HepG2 (cell line): ENCODE results near the gene USF2. TPM values are rescaled to one million over a fixed set of nuclear protein-coding genes. Genes with fewer than 3 reads are reported as not detected.

Experiments
- KDM5B ChIP-seq: sonication (generic); formaldehyde crosslinking; IDR thresholded peaks from 2 replicates; pipeline ENCODE4 v1.4.0; 2020; ENCODE audit warnings: missing genetic modification reagents, mild to moderate bottlenecking, borderline replicate concordance
- NR2C2 ChIP-seq: sonication (generic); formaldehyde crosslinking; IDR thresholded peaks from 2 replicates; pipeline ENCODE4 v1.4.0; 2020; ENCODE audit warnings: missing genetic modification reagents, mild to moderate bottlenecking, moderate library complexity, borderline replicate concordance
- RBAK ChIP-seq: sonication (generic); formaldehyde crosslinking; IDR thresholded peaks from 2 replicates; pipeline ENCODE4 v1.5.1; 2020; ENCODE audit warnings: mild to moderate bottlenecking, missing genetic modification reagents
- REL ChIP-seq: sonication (generic); formaldehyde crosslinking; conservative IDR thresholded peaks from 2 replicates; pipeline ENCODE4 v1.8.0; 2022; ENCODE audit warnings: mild to moderate bottlenecking, missing genetic modification reagents, moderate library complexity
- RFXANK ChIP-seq: IDR thresholded peaks from 2 replicates; pipeline ENCODE4 v1.6.1; 2016
- TBX3 ChIP-seq: fragments of 450-650 bp; IDR thresholded peaks from 2 replicates; pipeline ENCODE4 v1.6.1; 2017; ENCODE audit warnings: antibody characterized with exemption, mild to moderate bottlenecking, inconsistent platforms, borderline replicate concordance
- ZNF234 ChIP-seq: sonication (generic); formaldehyde crosslinking; conservative IDR thresholded peaks from 2 replicates; pipeline ENCODE4 v1.5.1; 2020; ENCODE audit warnings: mild to moderate bottlenecking, missing genetic modification reagents
- ZNF484 ChIP-seq: sonication (generic); formaldehyde crosslinking; IDR thresholded peaks from 2 replicates; pipeline ENCODE4 v1.5.1; 2020; ENCODE audit warnings: mild to moderate bottlenecking, low read depth, missing genetic modification reagents, borderline replicate concordance
- ZSCAN12 ChIP-seq: sonication (generic); formaldehyde crosslinking; IDR thresholded peaks from 2 replicates; pipeline ENCODE4 v1.9.0; 2021; ENCODE audit warnings: mild to moderate bottlenecking, missing genetic modification reagents
- polyA plus RNA-seq, 8 experiments: library from polyadenylated mRNA; depleted of rRNA in 3 of 8; stranded (reverse) in 7 of 8; unstranded in 1 of 8; fragments of >200 nt; fragmentation: Illumina TruSeq in 4 of 8; extraction: Trizol in 4 of 8; gene quantifications; 2 replicates each; pipeline versions ENCODE4 v1.2.1 to v1.2.3, GENCODE V29; 2011 to 2016; ENCODE audit warnings: low read depth in 4 of 8, missing spikeins in 1 of 8, mixed read lengths in 1 of 8; ENCODE audit not compliant: insufficient read depth in 1 of 8
- total RNA-seq, 5 experiments: library from RNA; depleted of rRNA; stranded (reverse); fragments of >200 nt; fragmentation: Illumina TruSeq; extraction: Trizol; gene quantifications; 2 replicates each; pipeline ENCODE4 v1.2.3, GENCODE V29; 2016; ENCODE audit warnings: low read depth in 1 of 5
- TF ChIP-seq, protein P1 (sequence below): sonication (generic); formaldehyde crosslinking; IDR thresholded peaks from 2 replicates; pipeline ENCODE4 v1.5.0; 2020; ENCODE audit warnings: mild to moderate bottlenecking, missing genetic modification reagents
- TF ChIP-seq, protein P2 (sequence below), 2 experiments: IDR thresholded peaks; 2 replicates each; pipeline ENCODE4 v1.6.1; 2011 to 2012; ENCODE audit warnings: low read length in 2 of 2, borderline replicate concordance in 1 of 2, low read depth in 1 of 2, mild to moderate bottlenecking in 1 of 2, moderate library complexity in 1 of 2
- TF ChIP-seq, protein P3 (sequence below): IDR thresholded peaks from 2 replicates; pipeline ENCODE4 v1.6.1; 2016; ENCODE audit warnings: control low read depth
- TF ChIP-seq, protein P4 (sequence below): sonication (generic); formaldehyde crosslinking; IDR thresholded peaks from 2 replicates; pipeline ENCODE4 v1.4.0; 2020; ENCODE audit warnings: missing genetic modification reagents
- TF ChIP-seq, protein P5 (sequence below), 2 experiments: sonication (generic) in 1 of 2; formaldehyde crosslinking in 1 of 2; IDR thresholded peaks; 2 replicates each; pipeline versions ENCODE4 v1.4.0 to v1.6.1; 2018 to 2020; ENCODE audit warnings: missing genetic modification reagents in 2 of 2, borderline replicate concordance in 1 of 2, low read depth in 1 of 2, mild to moderate bottlenecking in 1 of 2, missing biosample characterization in 1 of 2

Gene USF2
- total and polyA plus RNA-seq, 2 of the 13 experiments (the other 11 are each of a cell fraction or from before 2014, with no cell fraction given): 54.9 to 106 TPM

DNA sequence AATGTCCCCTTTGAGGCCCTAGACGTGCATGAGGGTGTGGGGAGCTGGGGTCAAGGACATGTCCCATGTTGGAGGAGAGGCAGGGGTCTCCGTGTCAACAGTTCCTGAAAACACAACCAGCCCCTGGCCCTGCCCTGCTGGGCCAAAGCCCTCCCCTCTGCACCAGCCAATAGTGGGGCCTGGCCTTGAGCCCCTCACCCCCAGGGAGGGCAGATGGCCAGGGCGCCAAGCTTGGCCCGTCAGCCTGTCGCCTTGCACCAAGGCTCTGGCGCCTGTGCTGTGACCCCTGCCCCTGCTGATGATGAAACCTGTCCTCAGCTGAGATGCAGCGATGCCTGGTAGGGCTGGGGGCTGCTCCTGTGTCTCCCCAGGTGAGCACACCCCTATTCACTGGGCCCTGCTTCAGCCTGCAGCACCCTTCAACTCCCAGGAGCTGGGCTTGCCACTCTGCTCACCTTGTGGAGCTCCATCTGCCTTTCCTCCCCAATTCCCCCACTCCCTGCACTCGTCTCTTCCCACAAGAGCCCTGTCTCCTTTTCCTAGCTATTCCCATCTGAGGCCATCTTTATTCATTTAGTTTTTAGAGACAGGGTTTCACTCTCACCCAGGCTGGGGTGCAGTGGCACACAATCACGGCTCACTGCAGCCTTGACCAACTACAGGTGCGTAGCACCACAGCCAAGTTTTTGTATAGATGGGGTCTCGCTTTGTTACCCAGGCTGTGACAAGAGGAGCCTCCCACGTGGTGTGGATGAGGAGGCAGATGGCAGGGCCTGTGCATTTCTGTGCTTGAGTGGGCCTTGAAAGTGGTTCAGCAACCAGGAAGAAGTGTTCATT, 11.4 kb downstream of the USF2 start (continued):
- TF ChIP-seq ZNF234 (CRISPR knock-in tag) (no peak), RFXANK (CRISPR knock-in tag) (no peak), NR2C2 (CRISPR knock-in tag) (peak; percentile 91), TBX3 (peak; percentile 65; the same call in 1 of the 2 replicates), RBAK (CRISPR knock-in tag) (no peak), ZNF484 (CRISPR knock-in tag) (no peak), KDM5B (no peak), REL (CRISPR knock-in tag) (no peak), ZSCAN12 (no peak)
- TF ChIP-seq, protein P1, sequence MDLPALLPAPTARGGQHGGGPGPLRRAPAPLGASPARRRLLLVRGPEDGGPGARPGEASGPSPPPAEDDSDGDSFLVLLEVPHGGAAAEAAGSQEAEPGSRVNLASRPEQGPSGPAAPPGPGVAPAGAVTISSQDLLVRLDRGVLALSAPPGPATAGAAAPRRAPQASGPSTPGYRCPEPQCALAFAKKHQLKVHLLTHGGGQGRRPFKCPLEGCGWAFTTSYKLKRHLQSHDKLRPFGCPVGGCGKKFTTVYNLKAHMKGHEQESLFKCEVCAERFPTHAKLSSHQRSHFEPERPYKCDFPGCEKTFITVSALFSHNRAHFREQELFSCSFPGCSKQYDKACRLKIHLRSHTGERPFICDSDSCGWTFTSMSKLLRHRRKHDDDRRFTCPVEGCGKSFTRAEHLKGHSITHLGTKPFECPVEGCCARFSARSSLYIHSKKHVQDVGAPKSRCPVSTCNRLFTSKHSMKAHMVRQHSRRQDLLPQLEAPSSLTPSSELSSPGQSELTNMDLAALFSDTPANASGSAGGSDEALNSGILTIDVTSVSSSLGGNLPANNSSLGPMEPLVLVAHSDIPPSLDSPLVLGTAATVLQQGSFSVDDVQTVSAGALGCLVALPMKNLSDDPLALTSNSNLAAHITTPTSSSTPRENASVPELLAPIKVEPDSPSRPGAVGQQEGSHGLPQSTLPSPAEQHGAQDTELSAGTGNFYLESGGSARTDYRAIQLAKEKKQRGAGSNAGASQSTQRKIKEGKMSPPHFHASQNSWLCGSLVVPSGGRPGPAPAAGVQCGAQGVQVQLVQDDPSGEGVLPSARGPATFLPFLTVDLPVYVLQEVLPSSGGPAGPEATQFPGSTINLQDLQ (CRISPR knock-in tag): no peak
- TF ChIP-seq, protein P2, sequence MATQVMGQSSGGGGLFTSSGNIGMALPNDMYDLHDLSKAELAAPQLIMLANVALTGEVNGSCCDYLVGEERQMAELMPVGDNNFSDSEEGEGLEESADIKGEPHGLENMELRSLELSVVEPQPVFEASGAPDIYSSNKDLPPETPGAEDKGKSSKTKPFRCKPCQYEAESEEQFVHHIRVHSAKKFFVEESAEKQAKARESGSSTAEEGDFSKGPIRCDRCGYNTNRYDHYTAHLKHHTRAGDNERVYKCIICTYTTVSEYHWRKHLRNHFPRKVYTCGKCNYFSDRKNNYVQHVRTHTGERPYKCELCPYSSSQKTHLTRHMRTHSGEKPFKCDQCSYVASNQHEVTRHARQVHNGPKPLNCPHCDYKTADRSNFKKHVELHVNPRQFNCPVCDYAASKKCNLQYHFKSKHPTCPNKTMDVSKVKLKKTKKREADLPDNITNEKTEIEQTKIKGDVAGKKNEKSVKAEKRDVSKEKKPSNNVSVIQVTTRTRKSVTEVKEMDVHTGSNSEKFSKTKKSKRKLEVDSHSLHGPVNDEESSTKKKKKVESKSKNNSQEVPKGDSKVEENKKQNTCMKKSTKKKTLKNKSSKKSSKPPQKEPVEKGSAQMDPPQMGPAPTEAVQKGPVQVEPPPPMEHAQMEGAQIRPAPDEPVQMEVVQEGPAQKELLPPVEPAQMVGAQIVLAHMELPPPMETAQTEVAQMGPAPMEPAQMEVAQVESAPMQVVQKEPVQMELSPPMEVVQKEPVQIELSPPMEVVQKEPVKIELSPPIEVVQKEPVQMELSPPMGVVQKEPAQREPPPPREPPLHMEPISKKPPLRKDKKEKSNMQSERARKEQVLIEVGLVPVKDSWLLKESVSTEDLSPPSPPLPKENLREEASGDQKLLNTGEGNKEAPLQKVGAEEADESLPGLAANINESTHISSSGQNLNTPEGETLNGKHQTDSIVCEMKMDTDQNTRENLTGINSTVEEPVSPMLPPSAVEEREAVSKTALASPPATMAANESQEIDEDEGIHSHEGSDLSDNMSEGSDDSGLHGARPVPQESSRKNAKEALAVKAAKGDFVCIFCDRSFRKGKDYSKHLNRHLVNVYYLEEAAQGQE (IDR thresholded peaks at IDR 0.05; ENCODE audit: borderline replicate concordance in 1 of 2, low read depth in 1 of 2, low read length in 2 of 2): no peak
- TF ChIP-seq, protein P3, sequence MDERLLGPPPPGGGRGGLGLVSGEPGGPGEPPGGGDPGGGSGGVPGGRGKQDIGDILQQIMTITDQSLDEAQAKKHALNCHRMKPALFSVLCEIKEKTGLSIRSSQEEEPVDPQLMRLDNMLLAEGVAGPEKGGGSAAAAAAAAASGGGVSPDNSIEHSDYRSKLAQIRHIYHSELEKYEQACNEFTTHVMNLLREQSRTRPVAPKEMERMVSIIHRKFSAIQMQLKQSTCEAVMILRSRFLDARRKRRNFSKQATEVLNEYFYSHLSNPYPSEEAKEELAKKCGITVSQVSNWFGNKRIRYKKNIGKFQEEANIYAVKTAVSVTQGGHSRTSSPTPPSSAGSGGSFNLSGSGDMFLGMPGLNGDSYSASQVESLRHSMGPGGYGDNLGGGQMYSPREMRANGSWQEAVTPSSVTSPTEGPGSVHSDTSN: no peak
- TF ChIP-seq, protein P4, sequence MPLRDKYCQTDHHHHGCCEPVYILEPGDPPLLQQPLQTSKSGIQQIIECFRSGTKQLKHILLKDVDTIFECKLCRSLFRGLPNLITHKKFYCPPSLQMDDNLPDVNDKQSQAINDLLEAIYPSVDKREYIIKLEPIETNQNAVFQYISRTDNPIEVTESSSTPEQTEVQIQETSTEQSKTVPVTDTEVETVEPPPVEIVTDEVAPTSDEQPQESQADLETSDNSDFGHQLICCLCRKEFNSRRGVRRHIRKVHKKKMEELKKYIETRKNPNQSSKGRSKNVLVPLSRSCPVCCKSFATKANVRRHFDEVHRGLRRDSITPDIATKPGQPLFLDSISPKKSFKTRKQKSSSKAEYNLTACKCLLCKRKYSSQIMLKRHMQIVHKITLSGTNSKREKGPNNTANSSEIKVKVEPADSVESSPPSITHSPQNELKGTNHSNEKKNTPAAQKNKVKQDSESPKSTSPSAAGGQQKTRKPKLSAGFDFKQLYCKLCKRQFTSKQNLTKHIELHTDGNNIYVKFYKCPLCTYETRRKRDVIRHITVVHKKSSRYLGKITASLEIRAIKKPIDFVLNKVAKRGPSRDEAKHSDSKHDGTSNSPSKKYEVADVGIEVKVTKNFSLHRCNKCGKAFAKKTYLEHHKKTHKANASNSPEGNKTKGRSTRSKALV (CRISPR knock-in tag): no peak
- TF ChIP-seq, protein P5, sequence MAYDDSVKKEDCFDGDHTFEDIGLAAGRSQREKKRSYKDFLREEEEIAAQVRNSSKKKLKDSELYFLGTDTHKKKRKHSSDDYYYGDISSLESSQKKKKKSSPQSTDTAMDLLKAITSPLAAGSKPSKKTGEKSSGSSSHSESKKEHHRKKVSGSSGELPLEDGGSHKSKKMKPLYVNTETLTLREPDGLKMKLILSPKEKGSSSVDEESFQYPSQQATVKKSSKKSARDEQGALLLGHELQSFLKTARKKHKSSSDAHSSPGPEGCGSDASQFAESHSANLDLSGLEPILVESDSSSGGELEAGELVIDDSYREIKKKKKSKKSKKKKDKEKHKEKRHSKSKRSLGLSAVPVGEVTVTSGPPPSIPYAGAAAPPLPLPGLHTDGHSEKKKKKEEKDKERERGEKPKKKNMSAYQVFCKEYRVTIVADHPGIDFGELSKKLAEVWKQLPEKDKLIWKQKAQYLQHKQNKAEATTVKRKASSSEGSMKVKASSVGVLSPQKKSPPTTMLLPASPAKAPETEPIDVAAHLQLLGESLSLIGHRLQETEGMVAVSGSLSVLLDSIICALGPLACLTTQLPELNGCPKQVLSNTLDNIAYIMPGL (CRISPR knock-in tag; IDR thresholded peaks at IDR 0.05; ENCODE audit: borderline replicate concordance in 1 of 2, low read depth in 1 of 2): no peak
